SK-N-SH treated with all-trans-retinoic acid at 6 μM for 48 hours (cell line): ENCODE data around the gene RASA1.
A peak's percentile ranks its signal among the peaks of the same experiment; 100 is the strongest.

Experiments used
- ATAC-seq: fragments of 200-7000 bp; cut with Tn5 transposase; 3 replicates; pipeline ENCODE4 v1.9.1; 2020; ENCODE audit warnings: mild to moderate bottlenecking, moderate library complexity
- ARNTL ChIP-seq: fragments of 450-650 bp; formaldehyde crosslinking; IDR thresholded peaks from 2 replicates; pipeline ENCODE4 v1.5.0; 2020; ENCODE audit warnings: low read depth, mild to moderate bottlenecking, moderate library complexity, borderline replicate concordance
- BACH2 ChIP-seq: fragments of 250-450 bp; sonication (Bioruptor Pico); IDR thresholded peaks from 2 replicates; pipeline ENCODE4 v1.9.0; 2021; ENCODE audit warnings: mild to moderate bottlenecking, borderline replicate concordance
- CREB5 ChIP-seq: fragments of 250-450 bp; sonication (Bioruptor Pico); IDR thresholded peaks from 2 replicates; pipeline ENCODE4 v1.5.1; 2020; ENCODE audit warnings: low read depth, mild to moderate bottlenecking, moderate library complexity
- CSDC2 ChIP-seq: fragments of 250-450 bp; sonication (Bioruptor Pico); IDR thresholded peaks from 2 replicates; pipeline ENCODE4 v1.5.0; 2020; ENCODE audit warnings: mild to moderate bottlenecking, moderate library complexity
- CSRNP3 ChIP-seq: fragments of 250-450 bp; sonication (Bioruptor Pico); IDR thresholded peaks from 2 replicates; pipeline ENCODE4 v1.5.1; 2021; ENCODE audit warnings: mild to moderate bottlenecking, moderate library complexity
- OSR1 ChIP-seq: fragments of 250-450 bp; sonication (Bioruptor Pico); IDR thresholded peaks from 2 replicates; pipeline ENCODE4 v1.8.0; 2022; ENCODE audit warnings: moderate library complexity, mild to moderate bottlenecking, inconsistent platforms
- PATZ1 ChIP-seq: fragments of 250-450 bp; sonication (Bioruptor Pico); IDR thresholded peaks from 2 replicates; pipeline ENCODE4 v1.8.0; 2020; ENCODE audit warnings: mild to moderate bottlenecking, moderate library complexity, borderline replicate concordance
- POU6F1 ChIP-seq: fragments of 250-450 bp; sonication (Bioruptor Pico); IDR thresholded peaks from 2 replicates; pipeline ENCODE4 v1.8.0; 2021; ENCODE audit warnings: low read depth, mild to moderate bottlenecking, moderate library complexity, borderline replicate concordance
- PPARA ChIP-seq: fragments of 250-450 bp; sonication (Bioruptor Pico); IDR thresholded peaks from 2 replicates; pipeline ENCODE4 v1.5.0; 2020; ENCODE audit warnings: mild to moderate bottlenecking, borderline replicate concordance
- RARB ChIP-seq: fragments of 250-450 bp; sonication (Bioruptor Pico); IDR thresholded peaks from 2 replicates; pipeline ENCODE4 v1.8.0; 2021; ENCODE audit warnings: mild to moderate bottlenecking, moderate library complexity
- TCF4 ChIP-seq: fragments of 250-450 bp; sonication (Bioruptor Pico); IDR thresholded peaks from 2 replicates; pipeline ENCODE4 v1.8.0; 2021; ENCODE audit warnings: mild to moderate bottlenecking, moderate library complexity, borderline replicate concordance
- TOX ChIP-seq: fragments of 250-450 bp; sonication (Bioruptor Pico); IDR thresholded peaks from 2 replicates; pipeline ENCODE4 v1.8.0; 2021; ENCODE audit warnings: mild to moderate bottlenecking, moderate library complexity, borderline replicate concordance
- TSHZ2 ChIP-seq: fragments of 250-450 bp; sonication (Bioruptor Pico); IDR thresholded peaks from 2 replicates; pipeline ENCODE4 v1.5.0; 2020; ENCODE audit warnings: mild to moderate bottlenecking, moderate library complexity
- ZC3H10 ChIP-seq: fragments of 250-450 bp; sonication (Bioruptor Pico); IDR thresholded peaks from 2 replicates; pipeline ENCODE4 v1.5.1; 2021; ENCODE audit warnings: mild to moderate bottlenecking, moderate library complexity
- ZFP3 ChIP-seq: fragments of 250-450 bp; sonication (Bioruptor Pico); IDR thresholded peaks from 2 replicates; pipeline ENCODE4 v1.5.0; 2020; ENCODE audit warnings: mild to moderate bottlenecking, moderate library complexity
- ZFP30 ChIP-seq: fragments of 450-650 bp; formaldehyde crosslinking; IDR thresholded peaks from 2 replicates; pipeline ENCODE4 v1.5.0; 2022; ENCODE audit warnings: mild to moderate bottlenecking, moderate library complexity
- ZNF565 ChIP-seq: fragments of 450-650 bp; formaldehyde crosslinking; conservative IDR thresholded peaks from 2 replicates; pipeline ENCODE4 v1.5.0; 2020; ENCODE audit warnings: low read depth, mild to moderate bottlenecking, moderate library complexity
- ZNF70 ChIP-seq: fragments of 450-650 bp; formaldehyde crosslinking; IDR thresholded peaks from 2 replicates; pipeline ENCODE4 v1.5.0; 2020; ENCODE audit warnings: mild to moderate bottlenecking, moderate library complexity
- ZNF8 ChIP-seq: fragments of 450-650 bp; formaldehyde crosslinking; IDR thresholded peaks from 2 replicates; pipeline ENCODE4 v1.5.0; 2020; ENCODE audit warnings: mild to moderate bottlenecking, moderate library complexity

The RASA1 gene

GRCh38 chr5:87394411-87395165, 126.9 kb downstream of the RASA1 start:
- no peak for TF ChIP-seq ZFP30 (CRISPR knock-in tag)
- TF ChIP-seq ZC3H10 = no peak
- no peak for TF ChIP-seq CSDC2 (CRISPR knock-in tag)
- no peak for TF ChIP-seq TCF4 (CRISPR knock-in tag)
- no peak for TF ChIP-seq ZNF70 (CRISPR knock-in tag)
- TF ChIP-seq ZNF8 (CRISPR knock-in tag) = no peak
- no peak for TF ChIP-seq CREB5
- no peak for TF ChIP-seq TSHZ2 (CRISPR knock-in tag)
- no peak for TF ChIP-seq PPARA (CRISPR knock-in tag)
- no peak for TF ChIP-seq RARB
- TF ChIP-seq TOX (CRISPR knock-in tag) = no peak
- no peak for TF ChIP-seq ZFP3 (CRISPR knock-in tag)
- no peak for TF ChIP-seq OSR1
- no peak for TF ChIP-seq BACH2 (CRISPR knock-in tag)
- no peak for ATAC-seq

- ATAC-seq = peak; percentile 40
- no peak for TF ChIP-seq PPARA (CRISPR knock-in tag)
- TF ChIP-seq PATZ1 = no peak
- no peak for TF ChIP-seq ARNTL (CRISPR knock-in tag)
- no peak for TF ChIP-seq ZNF8 (CRISPR knock-in tag)
- TF ChIP-seq TOX (CRISPR knock-in tag) = no peak
- no peak for TF ChIP-seq CREB5
- no peak for TF ChIP-seq POU6F1
- TF ChIP-seq ZNF70 (CRISPR knock-in tag) = no peak
- TF ChIP-seq CSDC2 (CRISPR knock-in tag) = no peak
- no peak for TF ChIP-seq CSRNP3 (CRISPR knock-in tag)
- no peak for TF ChIP-seq RARB
- TF ChIP-seq TSHZ2 (CRISPR knock-in tag) = no peak
- no peak for TF ChIP-seq ZNF565
- TF ChIP-seq ZFP30 (CRISPR knock-in tag) = no peak
These were observed 131.4 kb downstream of the RASA1 start for GRCh38 chr5:87398981-87399614.
